H1 (cell line): ENCODE measurements around the gene SLC25A11. TPM values are rescaled to one million over a fixed set of nuclear protein-coding genes. Genes with fewer than 3 reads are reported as not detected.

Source experiments
- CBX8 ChIP-seq: fragments of 300-800, 300-1000 bp; sonication (generic); IDR thresholded peaks from 2 replicates; pipeline ENCODE4 v1.7.1; 2016; ENCODE audit warnings: low read depth, low read length, borderline replicate concordance
- CEBPB ChIP-seq: IDR thresholded peaks from 2 replicates; pipeline ENCODE4 v1.6.1; 2012; ENCODE audit warnings: low read depth, low read length
- CHD7 ChIP-seq: fragments of 300-600 bp; sonication (generic); IDR thresholded peaks from 2 replicates; pipeline ENCODE4 v1.7.1; 2012; ENCODE audit warnings: low read length, moderate library complexity, mild to moderate bottlenecking, inconsistent platforms; ENCODE audit not compliant: insufficient replicate concordance
- GABPA ChIP-seq: IDR thresholded peaks from 2 replicates; pipeline ENCODE4 v1.6.1; 2011; ENCODE audit warnings: mild to moderate bottlenecking, low read length, moderate library complexity, borderline replicate concordance; ENCODE audit not compliant: insufficient read depth
- KDM5A ChIP-seq: fragments of 200-600 bp; IDR thresholded peaks from 2 replicates; pipeline ENCODE4 v1.7.1; 2012; ENCODE audit warnings: mild to moderate bottlenecking, low read length, inconsistent platforms, mixed read lengths
- POLR2AphosphoS5 ChIP-seq: IDR thresholded peaks from 2 replicates; pipeline ENCODE4 v1.6.1; 2011; ENCODE audit warnings: low read depth, low read length
- RAD21 ChIP-seq, 2 experiments: IDR thresholded peaks in 1 of 2; conservative IDR thresholded peaks in 1 of 2; 2 replicates each; pipeline ENCODE4 v1.6.1; 2011; ENCODE audit warnings: low read depth in 2 of 2, low read length in 2 of 2, improper control_type of control experiment in 1 of 2, inconsistent platforms in 1 of 2, mild to moderate bottlenecking in 1 of 2, moderate library complexity in 1 of 2
- TAF7 ChIP-seq: optimal IDR thresholded peaks from 2 replicates; pipeline ENCODE3; 2011; ENCODE audit warnings: low read depth, mild to moderate bottlenecking, inconsistent platforms, low read length, moderate library complexity, borderline replicate concordance
- ZNF274 ChIP-seq: IDR thresholded peaks from 2 replicates; pipeline ENCODE4 v1.7.0; 2012; ENCODE audit warnings: low read length, borderline replicate concordance; ENCODE audit errors: extremely low read depth
- polyA plus RNA-seq, 7 experiments: library from polyadenylated mRNA; depleted of rRNA in 3 of 7; stranded (reverse) in 5 of 7; unstranded in 2 of 7; fragments of >200 nt in 5 of 7; fragments of 200-250 nt in 2 of 7; gene quantifications; 1 replicate in 5 of 7; 2 replicates in 1 of 7; 4 replicates in 1 of 7; pipeline versions ENCODE4 v1.2.1 to v1.2.3, GENCODE V29; 2011 to 2013; ENCODE audit warnings: missing spikeins in 2 of 7, mixed read lengths in 2 of 7
- total RNA-seq: library from RNA; stranded (reverse); fragmentation: NEBNext Ultra II Directional; extraction: Animal tissue kit (Norgen Biotek cat#: 25700); gene quantifications from 2 replicates; pipeline ENCODE4 v1.2.1, GENCODE V29; 2021

The SLC25A11 gene
- total and polyA plus RNA-seq, 2 of the 8 experiments (the other 6 are each of a cell fraction or from before 2014, with no cell fraction given): 55.9 to 97.0 TPM

- no peak for TF ChIP-seq ZNF274
- no peak; the same call in 1 of the 2 replicates for TF ChIP-seq GABPA
- peak; percentile 42 for TF ChIP-seq TAF7
- no peak for TF ChIP-seq KDM5A
- no peak for TF ChIP-seq RAD21 (IDR thresholded peaks at IDR 0.05 in 1 of 2, conservative IDR thresholded peaks at IDR 0.05 in 1 of 2; ENCODE audit: low read depth in 2 of 2, low read length in 2 of 2)
- peak; percentile 76 for TF ChIP-seq POLR2AphosphoS5
- no peak for TF ChIP-seq CEBPB
- TF ChIP-seq CBX8: no peak
- no peak for TF ChIP-seq CHD7
Measured at GRCh38 chr17:4947411-4948165, 7.7 kb upstream of the SLC25A11 start (continued).
